Measurements from ENCODE around the gene ZNF200.

DNA sequence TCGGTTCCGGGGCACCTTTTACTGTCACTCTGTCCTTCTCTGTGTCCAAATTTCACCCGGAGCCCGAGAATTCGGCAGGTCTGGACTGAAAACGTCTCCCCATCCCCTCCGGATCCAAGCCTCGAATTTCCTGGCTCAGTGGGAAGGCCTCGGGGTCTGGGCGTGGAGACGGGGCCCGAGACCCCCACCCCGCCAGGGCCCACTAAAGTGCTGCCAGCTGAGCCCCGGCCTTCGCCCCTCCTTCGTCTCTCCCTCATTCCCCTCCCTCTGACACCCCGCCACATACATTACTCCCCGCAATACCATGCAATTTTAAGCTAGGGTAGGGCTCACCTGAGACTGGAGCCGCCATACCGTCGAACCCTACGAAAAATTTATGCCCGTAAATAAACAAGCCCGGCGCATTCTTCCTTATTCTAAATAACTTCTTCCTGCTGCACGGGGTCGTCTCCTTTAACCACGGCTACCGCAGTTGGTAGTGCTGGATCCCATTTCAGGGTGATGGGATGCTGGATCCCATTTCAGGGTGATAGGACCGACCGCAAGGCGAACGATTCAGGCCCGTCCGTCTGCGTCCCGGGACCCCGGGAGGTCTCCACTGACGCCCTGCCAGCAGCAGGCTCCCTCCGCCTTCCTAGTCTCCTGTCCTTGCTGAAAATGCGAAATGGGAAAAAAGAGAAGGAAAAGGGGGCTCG is 51.4 kb downstream of the ZNF200 start:
- TF ChIP-seq, protein P1, sequence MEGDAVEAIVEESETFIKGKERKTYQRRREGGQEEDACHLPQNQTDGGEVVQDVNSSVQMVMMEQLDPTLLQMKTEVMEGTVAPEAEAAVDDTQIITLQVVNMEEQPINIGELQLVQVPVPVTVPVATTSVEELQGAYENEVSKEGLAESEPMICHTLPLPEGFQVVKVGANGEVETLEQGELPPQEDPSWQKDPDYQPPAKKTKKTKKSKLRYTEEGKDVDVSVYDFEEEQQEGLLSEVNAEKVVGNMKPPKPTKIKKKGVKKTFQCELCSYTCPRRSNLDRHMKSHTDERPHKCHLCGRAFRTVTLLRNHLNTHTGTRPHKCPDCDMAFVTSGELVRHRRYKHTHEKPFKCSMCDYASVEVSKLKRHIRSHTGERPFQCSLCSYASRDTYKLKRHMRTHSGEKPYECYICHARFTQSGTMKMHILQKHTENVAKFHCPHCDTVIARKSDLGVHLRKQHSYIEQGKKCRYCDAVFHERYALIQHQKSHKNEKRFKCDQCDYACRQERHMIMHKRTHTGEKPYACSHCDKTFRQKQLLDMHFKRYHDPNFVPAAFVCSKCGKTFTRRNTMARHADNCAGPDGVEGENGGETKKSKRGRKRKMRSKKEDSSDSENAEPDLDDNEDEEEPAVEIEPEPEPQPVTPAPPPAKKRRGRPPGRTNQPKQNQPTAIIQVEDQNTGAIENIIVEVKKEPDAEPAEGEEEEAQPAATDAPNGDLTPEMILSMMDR (IDR thresholded peaks at IDR 0.05 in 4 of 5, conservative IDR thresholded peaks at IDR 0.05 in 1 of 5), result no peak
- TF ChIP-seq POLR2A (IDR thresholded peaks at IDR 0.05), result no peak
